B cell (primary cell): ENCODE results near the gene MRPL28. TPM values are rescaled to one million over a fixed set of nuclear protein-coding genes. Genes with fewer than 3 reads are reported as not detected.

ENCODE experiments used
- ATAC-seq: fragments of 200-7000 bp; cut with Tn5 transposase; one replicate; pipeline ENCODE4 v1.10.0; 2021; ENCODE audit warnings: low read depth, mild to moderate bottlenecking, moderate number of reproducible peaks, moderate library complexity
- CTCF ChIA-PET: fragments of 350-600 bp; sonication (Branson Sonifier 250); formaldehyde crosslinking; loops from one replicate; lab custom pipeline; 2021; ENCODE audit warnings: antibody characterized with exemption, inconsistent platforms; lab: Charles Lee
- POLR2A ChIA-PET: fragments of 350-600 bp; sonication (Branson Sonifier 250); formaldehyde crosslinking; loops from one replicate; lab custom pipeline; 2021; ENCODE audit warnings: antibody characterized with exemption; lab: Charles Lee
- DNase-seq: peaks from one replicate; pipeline ENCODE4 v3.0.0; 2013
- H2AFZ ChIP-seq: 2 replicates; pipeline ENCODE4 v1.6.1; 2012; ENCODE audit warnings: mild to moderate bottlenecking, low read depth, low read length; ENCODE audit not compliant: insufficient read depth, poor library complexity, severe bottlenecking
- H3K27ac ChIP-seq, 2 donors: 1 replicate in 1 of 2; 2 replicates in 1 of 2; pipeline ENCODE4 v1.5.1; 2012 to 2013; ENCODE audit warnings: low read length in 2 of 2, mild to moderate bottlenecking in 2 of 2, moderate library complexity in 1 of 2
- H3K27me3 ChIP-seq, 4 experiments: fragments of 200-600 bp in 1 of 4; sonication (generic) in 1 of 4; replicated peaks in 1 of 4; 1 replicate in 2 of 4; 2 replicates in 2 of 4; pipeline versions ENCODE4 v1.6.1 to v1.7.0; 2013 to 2016; ENCODE audit warnings: low read length in 3 of 4, mild to moderate bottlenecking in 2 of 4, mixed read lengths in 1 of 4, moderate library complexity in 1 of 4; ENCODE audit not compliant: insufficient read depth in 4 of 4, control insufficient read depth in 3 of 4; ENCODE audit errors: control extremely low read depth in 1 of 4
- H3K36me3 ChIP-seq, 2 experiments: replicated peaks in 1 of 2; 1 replicate in 1 of 2; 2 replicates in 1 of 2; pipeline versions ENCODE4 v1.6.1 to v1.7.1; 2013; ENCODE audit warnings: low read length in 1 of 2; ENCODE audit not compliant: insufficient read depth in 2 of 2, control insufficient read depth in 1 of 2; ENCODE audit errors: control extremely low read depth in 1 of 2, extremely low read depth in 1 of 2
- H3K4me1 ChIP-seq, 2 donors: fragments of 200-600 bp in 1 of 2; sonication (generic) in 1 of 2; 1 replicate in 1 of 2; 2 replicates in 1 of 2; pipeline versions ENCODE4 v1.5.1 to v1.6.1; 2013 to 2017; ENCODE audit warnings: low read length in 2 of 2; ENCODE audit not compliant: control insufficient read depth in 2 of 2, insufficient read depth in 2 of 2
- H3K4me2 ChIP-seq: replicated peaks from 2 replicates; pipeline ENCODE3; 2012; ENCODE audit warnings: mild to moderate bottlenecking, low read depth, low read length; ENCODE audit not compliant: poor library complexity, severe bottlenecking
- H3K4me3 ChIP-seq, 5 experiments: fragments of 200-600 bp in 1 of 5; sonication (generic) in 1 of 5; 1 replicate in 3 of 5; 2 replicates in 2 of 5; pipeline versions ENCODE4 v1.5.1 to v1.7.0; 2011 to 2016; ENCODE audit warnings: low read length in 4 of 5, mild to moderate bottlenecking in 4 of 5, low read depth in 2 of 5, control low read depth in 1 of 5, moderate library complexity in 1 of 5; ENCODE audit not compliant: insufficient read depth in 1 of 5; ENCODE audit errors: control extremely low read depth in 1 of 5, extremely low read depth in 1 of 5
- H3K79me2 ChIP-seq: fragments of 200-600 bp; sonication (generic); one replicate; pipeline ENCODE4 v1.6.0; 2016; ENCODE audit warnings: low read length; ENCODE audit not compliant: control insufficient read depth, insufficient read depth
- H3K9ac ChIP-seq: fragments of 200-600 bp; sonication (generic); 2 replicates; pipeline ENCODE4 v1.6.1; 2017; ENCODE audit warnings: mild to moderate bottlenecking, low read length, moderate library complexity
- H3K9me3 ChIP-seq, 3 donors: one replicate each; pipeline versions ENCODE4 v1.6.1 to v1.7.1; 2013; ENCODE audit warnings: low read length in 2 of 3; ENCODE audit not compliant: control insufficient read depth in 2 of 3, insufficient read depth in 1 of 3; ENCODE audit errors: control extremely low read depth in 1 of 3
- H4K20me1 ChIP-seq: 2 replicates; pipeline ENCODE4 v1.6.0; 2012; ENCODE audit warnings: mild to moderate bottlenecking, low read length; ENCODE audit not compliant: insufficient read depth, control insufficient read depth, poor library complexity, severe bottlenecking
- H3K27ac Mint-ChIP-seq: one replicate; pipeline ENCODE4 v1.8.0; 2021; ENCODE audit warnings: mixed read lengths
- H3K27me3 Mint-ChIP-seq: one replicate; pipeline ENCODE4 v1.8.0; 2021; ENCODE audit warnings: mixed read lengths
- H3K4me1 Mint-ChIP-seq: one replicate; pipeline ENCODE4 v1.8.0; 2021; ENCODE audit warnings: mixed read lengths
- H3K4me3 Mint-ChIP-seq: one replicate; pipeline ENCODE4 v1.8.0; 2021; ENCODE audit warnings: mixed read lengths
- H3K9me3 Mint-ChIP-seq: one replicate; pipeline ENCODE4 v1.8.0; 2022; ENCODE audit warnings: mixed read lengths; ENCODE audit not compliant: insufficient read depth
- EZH2 ChIP-seq: IDR thresholded peaks from 2 replicates; pipeline ENCODE4 v1.6.1; 2012; ENCODE audit warnings: borderline replicate concordance, low read depth, mild to moderate bottlenecking, moderate library complexity, low read length; ENCODE audit not compliant: insufficient read depth, poor library complexity, severe bottlenecking
- WGBS: methylation state at CpG from one replicate; pipeline ENCODE4 v1.1.5; 2013; ENCODE audit warnings: missing lambda C conversion rate; ENCODE audit not compliant: insufficient coverage; 5-methylcytosine and 5-hydroxymethylcytosine counted together
- intact Hi-C: fragments of 100-400 bp; cut with micrococcal nuclease; formaldehyde crosslinking; loops from one replicate; pipeline ENCODE4 v1.10.0; 2022
- polyA plus RNA-seq: library from polyadenylated mRNA; depleted of rRNA; stranded (reverse); fragments of >200 nt; gene quantifications from 2 replicates; pipeline ENCODE4 v1.2.3, GENCODE V29; 2012
- total RNA-seq, 2 donors: library from RNA; stranded (reverse); fragments of 120-200 nt in 1 of 2; gene quantifications; 1 replicate in 1 of 2; 2 replicates in 1 of 2; pipeline versions ENCODE4 v1.2.3 to v1.2.4, GENCODE V29; 2013 to 2022
- TF ChIP-seq, protein P1 (sequence below): fragments of 200-600 bp; IDR thresholded peaks from one replicate; pipeline ENCODE4 v1.8.0; 2022; ENCODE audit warnings: antibody characterized with exemption, mild to moderate bottlenecking

Gene MRPL28
- total and polyA plus RNA-seq, 2 donors (not counting 1 experiment from before 2014, with no cell fraction given), result 44.3 to 67.7 TPM

DNA sequence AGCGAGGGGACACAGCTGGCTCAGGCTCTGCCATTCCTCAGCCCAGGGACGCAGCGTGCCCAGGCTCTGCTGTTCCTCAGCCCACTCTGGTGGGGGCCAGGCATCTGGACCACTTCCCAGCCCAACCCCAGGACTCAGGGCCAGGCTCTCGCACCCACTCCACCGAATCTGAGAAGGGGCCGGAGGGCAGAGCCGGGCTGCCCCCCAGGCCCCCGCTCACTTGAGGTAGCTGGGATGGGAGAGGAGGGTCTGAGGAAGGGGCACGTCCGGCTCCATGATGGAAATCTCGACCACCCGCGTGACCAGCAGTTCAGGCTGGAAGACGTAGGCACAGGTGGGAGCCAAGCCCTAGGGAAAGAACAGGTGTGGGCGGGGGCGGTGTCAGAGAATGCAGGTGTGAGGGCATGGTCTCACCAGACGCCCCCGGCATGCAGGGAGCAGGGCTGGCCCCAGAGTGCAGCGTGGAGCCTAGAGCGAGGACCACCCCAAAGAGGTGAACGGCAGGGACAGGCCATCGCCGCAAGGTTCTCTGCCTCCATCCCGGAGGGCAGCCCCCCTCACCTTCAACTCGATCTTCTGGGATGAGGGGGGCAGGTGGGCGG lies 6.6 kb upstream of the MRPL28 start:
- Histone ChIP-seq H3K4me1 (peaks cover 5 to 15% of the 10 kb centered on the region in 2 donors), H3K27ac (no peak overlapping the region), H3K4me3 (no peak overlapping the region), H3K79me2 (peaks cover 32% of the 10 kb centered on the region), H3K27me3 (no peaks in the 10 kb centered on the region), H4K20me1 (peaks cover 18% of the 10 kb centered on the region), H3K4me2 (no peak overlapping the region), H3K9me3 (no peaks in the 10 kb centered on the region), H2AFZ (no peak overlapping the region), H3K36me3 (peaks cover 0 to 30% of the 10 kb centered on the region in 2 experiments), H3K9ac (no peak overlapping the region)
- DNase-seq, result no peak
- intact Hi-C loops, result no loop called here
- ChIA-PET CTCF (no interaction called here), POLR2A (no interaction called here)
- WGBS, result 95% methylated on average over 18 of the region's 26 CpGs
- Mint-ChIP-seq H3K27me3 (no peaks in the 10 kb centered on the region), H3K9me3 (no peaks in the 10 kb centered on the region), H3K4me1 (peaks cover 3% of the 10 kb centered on the region), H3K4me3 (no peak overlapping the region), H3K27ac (no peak overlapping the region)
- no peak for ATAC-seq
- TF ChIP-seq, protein P1, sequence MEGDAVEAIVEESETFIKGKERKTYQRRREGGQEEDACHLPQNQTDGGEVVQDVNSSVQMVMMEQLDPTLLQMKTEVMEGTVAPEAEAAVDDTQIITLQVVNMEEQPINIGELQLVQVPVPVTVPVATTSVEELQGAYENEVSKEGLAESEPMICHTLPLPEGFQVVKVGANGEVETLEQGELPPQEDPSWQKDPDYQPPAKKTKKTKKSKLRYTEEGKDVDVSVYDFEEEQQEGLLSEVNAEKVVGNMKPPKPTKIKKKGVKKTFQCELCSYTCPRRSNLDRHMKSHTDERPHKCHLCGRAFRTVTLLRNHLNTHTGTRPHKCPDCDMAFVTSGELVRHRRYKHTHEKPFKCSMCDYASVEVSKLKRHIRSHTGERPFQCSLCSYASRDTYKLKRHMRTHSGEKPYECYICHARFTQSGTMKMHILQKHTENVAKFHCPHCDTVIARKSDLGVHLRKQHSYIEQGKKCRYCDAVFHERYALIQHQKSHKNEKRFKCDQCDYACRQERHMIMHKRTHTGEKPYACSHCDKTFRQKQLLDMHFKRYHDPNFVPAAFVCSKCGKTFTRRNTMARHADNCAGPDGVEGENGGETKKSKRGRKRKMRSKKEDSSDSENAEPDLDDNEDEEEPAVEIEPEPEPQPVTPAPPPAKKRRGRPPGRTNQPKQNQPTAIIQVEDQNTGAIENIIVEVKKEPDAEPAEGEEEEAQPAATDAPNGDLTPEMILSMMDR, result no peak
- no peak for TF ChIP-seq EZH2

DNA sequence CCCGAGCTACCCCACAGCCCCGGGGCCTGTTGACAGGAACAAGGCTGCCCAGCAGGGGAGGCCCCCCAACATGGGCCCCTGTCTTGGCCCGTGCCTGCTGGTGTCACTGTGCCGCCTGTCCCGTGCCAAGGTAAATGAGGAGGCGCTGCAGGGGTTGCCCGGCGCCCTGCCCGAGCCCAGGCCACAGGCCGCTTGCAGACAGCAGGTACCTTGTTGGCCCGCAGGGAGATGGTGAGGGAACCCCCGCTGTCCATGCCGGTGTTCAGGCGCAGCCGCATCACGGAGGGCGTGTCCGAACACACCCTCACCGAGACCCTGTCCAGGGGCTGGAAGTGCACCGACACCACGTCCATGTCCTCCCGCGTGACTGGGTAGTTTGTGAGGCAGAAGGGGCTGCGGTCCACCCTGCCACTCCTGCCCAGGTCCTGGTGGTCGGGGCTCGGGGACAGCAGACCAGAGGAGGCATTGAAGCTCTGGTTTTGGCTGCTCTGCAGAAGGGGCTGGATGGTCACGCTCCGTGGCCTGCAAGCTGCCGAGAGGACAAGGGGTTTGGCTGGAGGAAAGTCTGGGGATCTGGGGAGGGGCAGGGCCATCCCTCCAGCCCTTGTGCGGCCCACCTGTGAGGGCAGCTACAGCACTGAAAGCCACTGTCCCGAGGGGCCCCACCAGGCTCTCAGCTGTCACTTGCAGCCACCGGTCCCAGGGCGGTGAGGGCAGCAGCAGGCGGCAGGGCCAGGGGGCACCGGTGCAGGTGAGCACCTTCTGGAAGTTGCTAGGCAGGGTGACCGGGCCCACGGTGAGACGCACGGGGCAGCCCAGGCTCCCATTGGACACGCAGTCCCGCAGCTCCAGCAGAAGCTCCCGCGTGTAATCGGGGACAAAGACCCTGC lies 5.8 kb upstream of the MRPL28 start:
- no peak overlapping the region for H3K4me3 ChIP-seq
- peaks cover 0 to 34% of the 10 kb centered on the region in 2 experiments for H3K36me3 ChIP-seq
- peaks cover 17% of the 10 kb centered on the region for H4K20me1 ChIP-seq
- peaks cover 29% of the 10 kb centered on the region for H3K79me2 ChIP-seq
- no peak overlapping the region for H2AFZ ChIP-seq
- WGBS, result 97% methylated on average over 44 of the region's 44 CpGs
- ATAC-seq (no peak), DNase-seq (no peak)
- no peak overlapping the region for H3K27ac ChIP-seq
- H3K4me1 ChIP-seq, result peaks cover 5 to 15% of the 10 kb centered on the region in 2 donors
- Mint-ChIP-seq H3K9me3 (no peaks in the 10 kb centered on the region), H3K27ac (no peak overlapping the region), H3K4me3 (no peak overlapping the region), H3K4me1 (peaks cover 5% of the 10 kb centered on the region), H3K27me3 (no peaks in the 10 kb centered on the region)
- H3K9me3 ChIP-seq, result no peaks in the 10 kb centered on the region
- no peak overlapping the region for H3K4me2 ChIP-seq
- no peak overlapping the region for H3K9ac ChIP-seq
- TF ChIP-seq, protein P1, result no peak
- no peak for TF ChIP-seq EZH2
- ChIA-PET POLR2A (no interaction called here), CTCF (no interaction called here)
- no peaks in the 10 kb centered on the region for H3K27me3 ChIP-seq
- intact Hi-C loops, result no loop called here
